DMS 273 treated with DMSO at 0.1 percent for 48 hours (cell line): ENCODE results near the gene RAB3A.

Source experiments
- DNase-seq: peaks from one replicate; lab custom pipeline; 2025; lab: John Stamatoyannopoulos, UW

Gene RAB3A, protein sequence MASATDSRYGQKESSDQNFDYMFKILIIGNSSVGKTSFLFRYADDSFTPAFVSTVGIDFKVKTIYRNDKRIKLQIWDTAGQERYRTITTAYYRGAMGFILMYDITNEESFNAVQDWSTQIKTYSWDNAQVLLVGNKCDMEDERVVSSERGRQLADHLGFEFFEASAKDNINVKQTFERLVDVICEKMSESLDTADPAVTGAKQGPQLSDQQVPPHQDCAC

DNA sequence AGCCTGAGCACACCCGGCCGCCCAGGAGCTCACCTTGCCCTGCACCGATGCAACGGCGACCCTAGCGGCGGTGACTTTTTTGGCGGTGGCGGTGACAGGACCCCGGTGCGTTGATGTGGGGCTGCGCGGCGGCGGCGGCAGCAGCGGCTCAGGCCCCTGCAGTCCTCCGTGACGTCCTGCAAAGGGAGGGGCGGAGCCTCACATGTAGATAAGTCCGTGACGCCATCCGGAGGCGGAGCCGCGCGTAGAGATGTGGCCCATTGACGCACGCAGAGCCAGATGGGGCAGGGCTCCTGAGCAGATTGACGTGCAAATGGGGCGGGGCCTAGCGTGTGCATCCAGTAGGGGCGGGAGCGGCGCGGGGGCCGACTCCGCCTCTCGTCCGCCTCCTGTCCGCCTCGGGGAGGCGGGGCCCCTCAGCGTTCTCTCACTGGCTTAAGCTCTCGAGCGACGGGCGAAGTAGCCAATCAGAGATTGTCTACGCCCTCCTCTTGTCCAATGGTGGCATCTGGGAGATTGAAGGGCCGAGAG is at the start of gene RAB3A:
TSS of gene RAB3A (minus strand) at position 180 of the 531 bp plus-strand sequence. CDS start 1,302 bp downstream, outside the sequence.
- peak; percentile 99 for DNase-seq

GRCh38 chr19:18253130-18253529 is 49.3 kb upstream of the RAB3A start:
- no peak for DNase-seq

DNA sequence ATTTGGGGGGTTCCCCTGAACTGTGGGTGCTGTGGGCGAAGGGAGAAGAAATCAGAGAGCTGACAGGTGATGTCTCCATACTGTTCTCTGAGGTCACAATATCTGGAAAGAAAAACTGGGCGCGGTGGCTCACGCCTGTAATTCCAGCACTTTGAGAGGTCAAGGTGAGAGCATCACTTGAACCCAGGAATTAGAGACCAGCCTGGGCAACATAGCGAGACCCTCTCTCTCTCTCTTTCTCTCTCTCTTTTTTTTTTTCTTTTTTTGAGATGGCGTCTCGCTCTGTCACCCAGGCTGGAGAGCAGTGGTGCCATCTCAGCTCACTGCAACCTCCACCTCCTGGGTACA is 48.5 kb upstream of the RAB3A start:
- no peak for DNase-seq

DNA sequence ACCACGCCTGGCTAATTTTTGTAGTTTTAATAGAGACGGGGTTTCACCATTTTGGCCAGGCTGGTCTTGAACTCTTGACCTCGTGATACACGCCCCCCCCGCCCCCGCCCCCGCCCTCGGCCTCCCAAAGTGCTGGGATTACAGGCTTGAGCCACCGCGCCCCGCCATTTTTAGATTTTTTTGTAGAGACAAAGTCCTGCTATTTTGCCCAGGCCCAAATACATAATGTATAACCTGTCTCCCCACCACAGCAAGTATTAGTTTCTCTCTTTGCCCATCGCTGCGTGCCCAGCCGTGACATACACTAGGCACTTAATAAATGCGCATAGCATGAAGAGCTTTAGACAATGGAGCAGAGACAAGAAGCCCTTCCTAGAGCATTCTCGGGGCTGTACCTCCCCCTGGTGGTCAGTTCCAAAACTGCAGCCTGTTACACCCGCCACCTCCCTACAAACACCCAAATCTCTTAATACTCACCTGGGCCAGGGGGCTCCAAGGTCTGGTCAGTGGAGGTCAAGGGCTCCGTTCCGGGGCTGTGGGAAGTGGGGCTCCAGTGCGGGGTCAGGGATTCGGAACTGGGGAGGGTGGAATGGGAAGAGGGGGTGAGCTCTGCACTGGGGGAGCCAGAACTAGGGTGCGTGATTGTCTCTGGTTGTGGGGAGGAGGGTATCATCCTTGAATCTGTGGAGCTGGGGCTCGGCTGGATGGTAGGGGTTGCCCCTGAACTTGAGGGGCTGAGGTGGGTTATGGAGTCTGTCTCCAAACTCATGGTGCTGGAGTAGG is 47.9 kb upstream of the RAB3A start:
- DNase-seq: no peak

DNA sequence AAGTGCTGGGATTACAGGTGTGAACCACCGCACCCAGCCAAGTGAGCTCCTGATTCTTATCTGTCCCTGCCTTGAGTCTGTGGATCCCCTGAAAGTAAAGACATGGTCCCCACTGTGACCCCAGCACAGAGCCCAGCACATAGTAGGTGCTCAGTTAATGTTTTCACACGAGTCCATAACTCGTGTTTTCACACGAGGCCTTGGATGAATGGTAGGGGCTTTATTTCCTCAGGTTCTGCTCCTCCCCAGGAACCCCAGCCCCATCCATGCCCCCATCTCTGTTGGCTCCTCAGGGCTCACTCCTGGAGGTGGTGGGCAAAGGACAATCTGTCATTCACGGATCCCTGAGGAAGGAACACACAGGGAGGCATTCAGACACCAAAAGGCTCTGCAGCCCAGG is 46.0 kb upstream of the RAB3A start:
- DNase-seq: no peak

- no peak for DNase-seq
These were observed 41.5 kb upstream of the RAB3A start for GRCh38 chr19:18245297-18245696.

GRCh38 chr19:18239303-18239702 is 35.5 kb upstream of the RAB3A start:
- no peak for DNase-seq

GRCh38 chr19:18234194-18234593 is 30.4 kb upstream of the RAB3A start:
- DNase-seq: no peak

- no peak for DNase-seq
These were observed 29.5 kb upstream of the RAB3A start for GRCh38 chr19:18233224-18233825.

DNA sequence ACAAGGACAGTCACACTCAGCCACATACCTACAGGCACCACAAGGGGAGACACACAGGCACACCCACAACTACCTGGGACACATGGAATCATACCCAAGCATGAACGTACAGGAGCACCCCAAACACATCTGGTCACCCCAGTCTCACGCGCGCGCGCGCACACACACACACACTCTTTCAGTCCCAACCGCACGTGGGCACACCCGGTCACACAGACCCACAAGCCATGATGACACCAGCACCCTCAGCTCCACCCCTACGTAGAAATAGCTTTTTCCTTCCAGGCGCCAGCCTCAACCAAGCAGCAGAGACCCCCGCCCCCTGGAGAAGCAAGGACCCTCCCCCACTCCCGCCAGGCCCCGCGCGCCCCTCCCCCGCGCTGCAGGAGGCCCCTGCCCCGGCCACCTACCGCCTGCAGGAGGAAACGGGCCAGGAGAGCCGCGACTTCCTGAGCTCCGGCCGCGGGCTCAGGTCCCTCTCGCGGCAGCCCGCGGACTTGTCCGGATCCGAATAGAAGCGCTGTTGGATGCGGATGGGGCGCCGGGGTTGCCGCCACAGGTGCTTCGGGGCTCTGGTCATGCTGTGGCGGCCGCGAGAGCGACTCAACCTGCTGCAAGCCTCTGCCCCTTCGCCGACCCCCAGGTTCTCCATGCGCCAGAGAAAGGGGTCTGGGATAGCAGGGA is 28.8 kb upstream of the RAB3A start:
- no peak for DNase-seq

GRCh38 chr19:18231775-18232174 is 27.9 kb upstream of the RAB3A start:
- no peak for DNase-seq

DNA sequence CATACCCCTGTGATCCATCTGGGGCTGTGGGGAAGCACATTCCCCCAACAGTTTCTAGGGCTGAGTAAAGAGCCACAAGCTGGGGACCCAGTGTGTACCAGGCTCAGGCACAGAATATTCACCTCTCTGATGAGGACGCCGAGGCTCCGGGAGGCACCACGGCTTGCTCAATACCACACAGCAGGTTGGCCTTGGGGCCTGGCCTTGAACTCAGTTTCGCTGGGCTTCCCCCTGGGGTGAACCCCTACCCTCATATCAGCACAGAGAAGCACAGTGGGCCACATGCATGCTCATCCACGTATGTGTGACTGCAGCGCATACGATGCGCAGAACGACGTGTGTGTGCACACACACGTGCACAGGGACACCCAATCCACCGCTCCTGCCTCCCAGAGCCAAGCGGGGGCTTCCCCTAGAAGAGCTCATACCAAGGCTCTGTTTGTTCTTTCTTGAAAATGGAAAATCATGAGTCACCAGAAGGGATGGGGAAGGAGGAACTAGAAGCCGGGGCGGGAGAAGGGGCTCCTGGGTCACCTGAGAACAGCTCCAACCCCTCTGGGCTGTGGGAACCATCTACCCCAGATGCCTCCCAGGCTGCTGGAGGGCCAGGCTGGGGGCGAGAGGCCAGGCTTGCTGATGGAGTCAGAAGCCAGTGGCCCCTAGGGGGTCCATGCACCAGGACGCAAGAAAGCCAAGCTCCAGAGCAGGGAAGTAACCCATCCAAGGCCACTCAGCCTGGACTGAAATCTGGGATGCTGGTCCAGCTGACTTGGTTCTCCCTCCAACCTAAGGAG is 27.3 kb upstream of the RAB3A start:
- no peak for DNase-seq

- DNase-seq: no peak
These were observed 26.1 kb upstream of the RAB3A start for GRCh38 chr19:18229915-18230314.

DNA sequence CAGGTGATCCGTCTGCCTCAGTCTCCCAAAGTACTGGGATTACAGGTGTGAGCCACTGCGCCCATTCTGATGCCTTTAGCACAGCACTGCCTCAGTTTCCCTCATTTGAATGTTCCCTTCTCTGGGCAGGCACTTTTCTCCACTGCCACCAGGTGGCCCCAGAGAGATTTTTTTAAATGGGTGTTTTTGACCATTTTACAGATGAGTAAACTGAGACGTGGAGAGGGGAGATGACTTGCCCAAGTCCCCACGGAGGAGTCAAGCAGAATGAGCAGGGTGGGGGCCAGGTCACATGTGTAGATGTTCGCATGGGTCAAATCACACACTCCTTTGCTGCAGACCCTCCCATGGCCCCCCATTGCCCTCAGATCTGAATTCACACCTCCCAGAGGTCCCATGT is 25.6 kb upstream of the RAB3A start:
- no peak for DNase-seq

- no peak for DNase-seq
These were observed 24.0 kb upstream of the RAB3A start for GRCh38 chr19:18227781-18228271.

- no peak for DNase-seq
These were observed 23.3 kb upstream of the RAB3A start for GRCh38 chr19:18226956-18227780.

GRCh38 chr19:18225702-18226468 is 22.0 kb upstream of the RAB3A start, which contains the start of gene PDE4C:
PDE4C (minus strand) TSS chr19:18226438; CDS start chr19:18226415, 23 bp downstream.
- peak; percentile 46 for DNase-seq

DNA sequence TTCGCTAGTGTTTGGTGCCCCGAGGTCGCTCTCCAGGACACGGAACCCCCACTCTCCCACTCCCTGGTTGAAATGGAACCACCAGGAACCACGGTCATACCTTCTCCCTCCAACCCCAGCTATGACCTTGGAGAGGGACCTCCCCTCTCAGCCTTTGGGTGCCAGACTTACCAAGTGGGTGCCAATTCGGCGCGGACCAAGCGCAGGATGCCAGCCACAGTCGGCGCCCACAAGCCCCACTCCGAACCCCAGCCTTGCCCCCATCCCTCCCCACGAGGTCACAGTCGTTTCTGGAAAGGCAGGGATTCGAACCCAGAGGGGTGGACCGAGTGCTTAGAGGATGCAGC is 21.5 kb upstream of the RAB3A start:
- DNase-seq: no peak

DNA sequence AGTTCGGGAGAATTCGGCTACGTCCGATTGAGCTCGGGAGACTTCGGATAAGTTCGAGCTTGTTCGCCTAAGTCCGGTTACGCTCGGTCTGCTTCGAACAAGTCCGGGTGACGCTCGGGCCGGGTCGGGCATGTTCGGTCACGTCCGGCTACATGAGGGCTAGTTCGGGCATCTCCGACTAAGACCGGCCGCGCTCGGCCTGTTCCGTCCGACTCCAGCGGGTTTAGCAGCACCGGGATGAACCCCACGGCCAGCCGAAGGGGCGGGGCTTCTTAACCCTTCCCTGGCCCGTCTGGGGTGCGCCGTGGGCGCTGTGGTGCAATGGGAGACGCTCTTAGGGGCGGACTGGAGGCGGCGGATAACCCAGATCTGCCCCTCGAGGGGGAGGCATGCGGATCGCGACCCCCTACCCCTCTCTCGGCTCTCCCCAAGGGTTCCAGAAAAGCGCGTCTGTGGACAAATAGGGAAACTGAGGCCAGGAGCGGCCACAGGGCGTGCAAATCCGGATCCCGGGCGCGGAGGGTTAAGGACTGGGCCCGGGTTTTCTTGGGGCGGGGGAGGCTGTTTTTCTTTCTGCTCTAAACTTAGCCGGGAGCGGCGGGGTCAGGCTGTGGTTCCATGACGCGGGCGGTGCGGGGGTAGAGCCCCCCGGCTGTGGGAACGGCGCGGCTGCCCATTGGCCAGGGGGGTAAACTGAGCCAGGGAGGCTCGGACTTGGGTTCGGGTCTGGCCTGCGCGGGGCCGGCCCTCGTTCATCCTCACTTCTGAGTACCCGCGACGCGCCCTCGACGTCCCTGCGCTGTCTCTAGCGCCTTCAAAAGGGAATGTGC is 20.9 kb upstream of the RAB3A start:
- peak; percentile 89 for DNase-seq
